NCI-H1417 treated with DMSO at 0.1 percent for 48 hours (cell line): ENCODE measurements around the gene PECR.

ENCODE experiments used
- DNase-seq: peaks from one replicate; lab custom pipeline; 2025; lab: John Stamatoyannopoulos, UW

The PECR gene

GRCh38 chr2:216071111-216071851, 10.3 kb downstream of the PECR start:
- DNase-seq: no peak

DNA sequence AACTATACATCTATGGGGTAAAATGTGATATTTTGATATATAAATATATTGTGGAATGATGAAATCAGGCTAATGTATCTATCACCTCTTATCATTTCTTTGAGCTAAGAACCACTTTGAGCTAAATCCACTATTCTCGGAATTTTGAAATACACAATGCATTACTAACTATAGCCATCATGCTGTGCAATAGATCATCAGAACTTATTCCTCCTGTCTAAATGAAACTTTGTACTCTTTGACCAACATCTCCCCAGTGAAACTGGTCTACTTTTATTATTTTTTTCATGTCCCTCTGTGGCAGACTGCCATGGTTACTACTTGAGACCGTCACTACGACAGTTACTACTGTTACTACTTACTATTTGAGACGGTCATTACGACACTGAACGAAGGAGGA, 11.4 kb downstream of the PECR start:
- no peak for DNase-seq

- DNase-seq: no peak
Observed at GRCh38 chr2:216069028-216069427, 12.6 kb downstream of the PECR start.

DNA sequence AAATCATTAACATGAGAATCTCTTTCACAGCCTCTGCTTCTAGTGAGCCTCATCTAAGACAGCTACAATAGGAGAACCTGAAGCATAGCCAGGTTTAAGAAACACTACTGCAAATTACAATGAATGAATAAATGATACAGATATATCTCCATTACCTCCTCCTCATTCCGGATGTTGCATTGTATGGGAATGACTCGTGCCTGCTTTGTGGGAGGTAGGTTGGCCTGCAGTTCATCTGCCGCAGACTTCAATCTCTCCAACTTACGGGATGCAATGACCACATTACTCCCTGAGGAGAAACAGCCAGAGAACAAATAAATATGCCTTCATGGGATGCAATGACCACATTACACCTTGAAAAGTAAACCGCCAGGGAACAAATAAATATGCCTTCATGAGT, 15.4 kb downstream of the PECR start:
- no peak for DNase-seq

DNA sequence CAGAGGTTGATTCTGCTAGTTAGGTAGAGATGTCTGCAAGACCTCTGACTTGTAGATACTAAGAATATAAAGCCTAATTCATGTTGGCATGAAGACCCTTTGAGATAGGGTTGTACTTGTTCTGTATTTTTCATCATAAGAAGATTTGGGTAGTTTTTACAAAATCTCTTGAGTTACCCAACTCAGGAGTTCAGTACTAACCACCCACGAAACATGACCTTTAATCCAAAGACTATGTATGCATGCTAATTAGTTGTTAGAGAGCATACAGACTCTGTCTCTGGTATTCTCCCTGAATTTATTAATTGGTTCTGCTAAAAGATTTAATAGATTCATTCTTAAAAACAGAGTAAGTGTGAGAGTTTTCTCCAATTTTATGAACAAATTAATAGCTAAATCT, 16.9 kb downstream of the PECR start:
- DNase-seq: no peak

- no peak for DNase-seq
Observed at GRCh38 chr2:216064014-216064630, 17.5 kb downstream of the PECR start.

DNA sequence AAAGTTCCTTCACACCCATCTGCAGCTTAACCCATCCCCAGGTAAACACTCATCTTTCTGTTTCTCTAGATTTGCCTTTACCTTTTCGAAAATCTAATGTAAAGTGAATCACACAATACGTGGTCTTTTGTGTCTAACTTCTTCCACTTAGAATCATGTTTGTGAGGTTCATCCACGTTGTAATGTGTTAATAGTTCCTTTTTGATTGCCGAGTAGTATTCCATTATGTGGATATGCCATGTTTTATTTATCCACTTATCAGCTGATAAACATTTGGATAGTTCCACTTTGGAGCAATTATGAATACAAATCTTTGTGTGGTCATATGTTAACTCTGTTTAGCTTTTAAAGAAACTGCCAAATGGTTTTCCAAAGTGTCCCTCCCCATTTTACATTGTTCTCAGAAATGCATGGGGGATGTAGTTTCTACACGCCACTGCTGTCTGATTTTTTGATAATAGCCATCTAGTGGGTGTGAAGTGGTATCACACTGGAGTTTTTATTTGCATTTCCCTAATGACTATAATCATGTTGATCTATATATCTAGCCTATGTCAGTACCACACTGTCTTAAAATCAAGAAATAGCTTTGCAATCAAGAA, 22.3 kb downstream of the PECR start:
- DNase-seq: no peak

GRCh38 chr2:216057688-216058193, 23.9 kb downstream of the PECR start:
- no peak for DNase-seq

DNA sequence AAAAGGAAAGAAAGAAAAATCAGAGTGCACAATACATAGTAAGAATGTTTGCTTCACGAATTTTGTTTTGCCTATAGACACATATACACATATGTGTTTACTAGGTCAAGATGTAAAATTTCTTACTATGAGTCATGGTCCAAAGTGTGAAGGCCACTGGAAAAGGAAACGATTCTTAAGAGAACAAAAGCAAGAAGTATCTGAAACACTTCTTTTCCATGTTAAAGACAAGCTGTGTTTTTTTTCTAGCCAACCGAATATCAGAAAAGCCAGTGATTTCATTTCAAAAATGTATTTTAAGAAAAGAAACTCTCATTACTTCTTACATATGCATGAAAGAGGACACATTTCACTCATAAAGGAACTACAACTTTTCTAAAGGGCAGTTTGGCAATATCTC, 24.9 kb downstream of the PECR start:
- DNase-seq: no peak

DNA sequence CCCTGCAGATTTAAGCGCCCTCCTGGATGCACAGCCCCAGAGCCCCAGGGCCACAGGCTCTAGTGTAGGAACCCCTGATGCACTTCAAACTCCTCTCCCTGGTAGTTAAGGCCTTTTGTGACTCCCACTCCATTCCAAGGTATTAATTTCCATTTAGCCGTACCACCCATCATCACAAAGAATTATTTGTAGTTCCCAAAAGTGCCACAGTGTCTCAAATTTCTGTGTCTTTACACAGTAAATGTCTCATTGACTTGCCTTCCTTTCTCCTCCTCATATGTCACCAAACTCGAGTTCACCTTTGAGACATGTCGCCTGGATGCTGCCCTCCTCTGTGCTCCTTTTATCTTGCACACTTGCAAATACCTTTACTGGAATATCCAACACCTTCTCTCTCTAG, 25.9 kb downstream of the PECR start:
- DNase-seq: no peak

DNA sequence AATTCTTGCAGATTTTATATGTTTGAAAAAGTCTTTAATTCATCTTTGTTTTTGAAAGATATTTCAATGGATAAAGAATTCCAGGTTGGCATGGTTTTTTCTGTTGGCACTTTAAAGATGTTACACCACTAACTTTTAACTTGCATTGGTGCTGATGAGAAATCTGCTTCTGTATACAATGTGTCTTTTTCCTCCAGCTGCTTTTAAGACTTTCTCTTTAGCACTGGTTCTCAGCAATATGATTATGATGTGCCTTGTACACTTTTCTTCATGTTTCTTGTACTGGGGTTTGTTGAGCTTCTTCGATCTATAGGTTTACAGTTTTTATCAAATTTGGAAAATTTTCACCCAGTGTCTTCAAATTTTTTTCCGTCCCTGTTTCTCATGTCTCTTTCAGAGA, 29.2 kb downstream of the PECR start:
- DNase-seq: no peak

DNA sequence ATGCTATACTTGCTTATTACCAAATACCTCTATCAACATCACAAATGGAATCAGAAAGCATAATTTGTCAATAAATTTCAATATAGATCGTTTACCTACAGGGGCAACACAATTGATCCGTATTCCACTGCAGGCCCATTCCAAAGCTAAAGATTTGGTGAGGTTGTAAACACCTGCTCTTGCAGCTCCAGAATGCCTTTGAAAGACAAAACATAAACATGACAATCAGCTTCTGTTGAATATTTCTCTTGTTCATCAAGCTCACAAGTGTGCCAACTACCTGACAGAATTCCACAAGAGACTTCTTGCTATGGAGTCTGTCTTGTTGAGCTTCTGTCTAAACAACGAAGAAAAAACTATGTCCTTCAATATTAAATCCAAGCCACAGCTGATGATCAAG, 30.3 kb downstream of the PECR start:
- DNase-seq: no peak

DNA sequence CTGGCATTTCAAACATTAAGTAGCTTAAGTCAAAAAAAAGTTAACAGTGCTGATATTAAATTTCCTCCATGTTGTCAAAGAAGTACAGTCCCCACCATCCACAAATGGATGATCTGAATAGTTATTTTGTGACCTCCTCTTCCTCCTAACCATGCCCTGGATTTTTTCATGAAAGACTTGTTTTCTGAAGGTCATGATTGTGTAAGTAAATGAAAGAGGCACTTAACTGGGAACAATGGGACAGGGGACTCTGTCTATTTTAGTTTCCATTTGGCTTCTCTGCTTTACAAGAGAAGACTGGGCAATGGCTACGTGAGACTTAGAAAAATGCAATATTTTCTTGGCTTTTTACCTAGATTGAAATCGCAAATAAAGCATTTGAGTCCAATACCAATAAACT, 32.2 kb downstream of the PECR start:
- DNase-seq: no peak

GRCh38 chr2:216047397-216047796, 34.2 kb downstream of the PECR start:
- no peak for DNase-seq

- DNase-seq: no peak
Observed at GRCh38 chr2:216044883-216045486, 36.6 kb downstream of the PECR start.

- no peak for DNase-seq
Observed at GRCh38 chr2:216043949-216044348, 37.7 kb downstream of the PECR start.

DNA sequence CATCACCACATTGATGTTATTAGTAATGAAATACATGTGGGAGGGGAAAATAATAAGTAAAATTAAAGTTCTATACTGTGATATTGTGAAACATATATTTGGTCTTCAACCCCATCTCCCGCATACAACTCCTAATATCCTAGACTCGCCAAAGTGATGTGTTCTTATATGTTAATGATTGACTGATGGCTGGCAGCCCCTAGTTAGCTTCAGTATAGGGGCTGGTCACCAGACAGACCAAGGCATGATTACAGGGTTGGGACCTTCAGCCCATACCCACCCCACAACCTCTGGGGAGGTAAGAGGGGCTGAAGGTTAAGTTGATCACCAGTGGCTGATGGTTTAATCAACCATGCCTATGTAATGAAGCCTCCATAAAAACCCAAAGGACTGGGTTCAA, 40.2 kb downstream of the PECR start:
- no peak for DNase-seq

GRCh38 chr2:216039918-216040317, 41.7 kb downstream of the PECR start:
- DNase-seq: no peak

GRCh38 chr2:216034065-216034464, 47.5 kb downstream of the PECR start:
- DNase-seq: no peak

- DNase-seq: no peak
Observed at GRCh38 chr2:216033403-216033802, 48.2 kb downstream of the PECR start.

DNA sequence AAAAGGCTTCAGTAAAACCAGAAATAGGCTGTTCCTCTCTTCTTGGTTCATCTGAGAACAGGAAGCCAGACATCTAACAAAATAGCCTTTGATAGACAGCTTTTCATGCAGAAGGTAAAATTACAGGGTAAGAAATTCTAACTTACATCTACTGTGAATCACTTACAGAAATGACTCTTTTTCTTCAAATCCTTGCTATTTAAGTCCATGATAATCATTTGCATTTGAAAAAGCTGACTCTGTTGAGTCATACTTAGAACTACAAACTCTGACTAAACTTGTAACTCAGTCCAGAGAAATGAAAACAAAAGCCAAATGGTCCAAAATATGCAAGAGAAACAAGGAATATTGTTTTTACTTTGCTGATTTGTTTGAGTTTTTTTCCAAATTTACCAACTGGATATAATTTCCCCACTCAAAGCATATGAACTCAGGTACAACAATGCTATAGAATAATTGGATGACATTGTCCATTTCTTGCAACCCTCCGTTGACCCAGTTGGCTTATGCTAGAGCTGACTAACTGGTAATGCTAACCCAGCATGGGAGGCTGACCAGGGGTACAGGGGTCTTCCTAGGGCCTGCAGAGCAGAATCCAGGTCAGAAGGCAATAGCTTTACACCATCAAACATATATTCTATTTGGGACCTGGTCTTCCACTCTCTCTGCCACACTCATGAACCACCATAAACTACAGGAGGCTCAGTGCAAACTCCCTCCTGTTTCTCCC, 49.5 kb downstream of the PECR start:
- DNase-seq: no peak

DNA sequence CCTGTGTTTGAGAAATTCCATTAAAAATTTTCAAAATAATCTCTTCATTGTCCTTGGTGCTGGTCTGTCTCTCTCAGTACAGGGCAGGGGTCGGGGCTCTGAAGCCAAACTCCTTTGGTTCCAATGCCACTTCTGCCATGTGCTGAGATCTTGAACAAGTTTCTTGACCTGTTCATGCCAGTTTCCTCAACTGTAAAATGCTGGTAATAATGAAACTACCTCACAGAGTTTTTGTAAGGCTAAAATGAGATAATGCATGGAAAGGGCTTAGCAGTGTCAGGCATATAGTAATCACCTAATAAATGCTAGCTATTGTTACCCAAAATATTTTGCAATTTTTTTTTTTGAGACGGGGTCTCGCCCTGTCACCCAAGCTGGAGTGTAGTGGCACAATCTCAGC, 51.4 kb downstream of the PECR start:
- no peak for DNase-seq
